Smooth muscle cell (in vitro differentiated cells): ENCODE data around the gene SLC23A1. TPM values are rescaled to one million over a fixed set of nuclear protein-coding genes. Genes with fewer than 3 reads are reported as not detected.

Experiments
- DNase-seq: peaks from one replicate; lab custom pipeline; 2025; ENCODE audit not compliant: unreplicated experiment; lab: John Stamatoyannopoulos, UW
- H2AFZ ChIP-seq: fragments of 200-600 bp; sonication (generic); 2 replicates; pipeline ENCODE4 v1.6.0; 2016; ENCODE audit warnings: antibody characterized with exemption, low read depth, mild to moderate bottlenecking
- H3F3A ChIP-seq: fragments of 200-600 bp; sonication (generic); 2 replicates; pipeline ENCODE4 v1.6.0; 2017; ENCODE audit warnings: antibody characterized with exemption, low read depth
- H3K27ac ChIP-seq: fragments of 200-600 bp; sonication (generic); 2 replicates; pipeline ENCODE4 v1.5.1; 2016; ENCODE audit warnings: low read depth, mild to moderate bottlenecking
- H3K27me3 ChIP-seq: fragments of 200-600 bp; sonication (generic); 2 replicates; pipeline ENCODE4 v1.6.1; 2016; ENCODE audit warnings: low read depth, mild to moderate bottlenecking
- H3K36me3 ChIP-seq: fragments of 200-600 bp; sonication (generic); 2 replicates; pipeline ENCODE4 v1.5.1; 2016; ENCODE audit warnings: low read depth
- H3K4me1 ChIP-seq: fragments of 200-600 bp; sonication (generic); 2 replicates; pipeline ENCODE4 v1.5.1; 2016; ENCODE audit warnings: low read depth
- H3K4me2 ChIP-seq: fragments of 200-600 bp; sonication (generic); 2 replicates; pipeline ENCODE4 v1.6.0; 2016; ENCODE audit warnings: mild to moderate bottlenecking
- H3K4me3 ChIP-seq: fragments of 200-600 bp; sonication (generic); 2 replicates; pipeline ENCODE4 v1.5.1; 2016; ENCODE audit warnings: mild to moderate bottlenecking
- H3K79me2 ChIP-seq: fragments of 200-600 bp; sonication (generic); 2 replicates; pipeline ENCODE4 v1.6.0; 2016; ENCODE audit warnings: low read depth, mild to moderate bottlenecking
- H3K9ac ChIP-seq: fragments of 200-600 bp; sonication (generic); 2 replicates; pipeline ENCODE4 v1.6.0; 2016; ENCODE audit warnings: low read depth
- H3K9me3 ChIP-seq: fragments of 200-600 bp; sonication (generic); replicated peaks from 2 replicates; pipeline ENCODE4 v1.5.1; 2016; ENCODE audit warnings: low read depth
- H4K20me1 ChIP-seq: fragments of 200-600 bp; sonication (generic); 2 replicates; pipeline ENCODE4 v1.6.0; 2016; ENCODE audit warnings: low read depth
- CTCF ChIP-seq: fragments of 200-600 bp; sonication (generic); IDR thresholded peaks from 2 replicates; pipeline ENCODE4 v1.5.1; 2017; ENCODE audit warnings: borderline replicate concordance, mild to moderate bottlenecking, antibody characterized with exemption; ENCODE audit not compliant: insufficient read depth, poor library complexity, severe bottlenecking
- WGBS: methylation state at CpG from one replicate; pipeline ENCODE4 v1.1.7; 2016; ENCODE audit warnings: low lambda C conversion rate; 5-methylcytosine and 5-hydroxymethylcytosine counted together
- polyA plus RNA-seq: library from polyadenylated mRNA; unstranded; fragments of >200 nt; fragmentation: Nextera tagmentation; extraction: Ambion mirVana; gene quantifications from 2 replicates; pipeline ENCODE4 v1.2.1, GENCODE V29; 2016
- total RNA-seq: library from RNA; depleted of rRNA; stranded (reverse); fragments of >200 nt; gene quantifications from 2 replicates; pipeline ENCODE4 v1.2.3, GENCODE V29; 2014

SLC23A1 gene
- total and polyA plus RNA-seq, 2 experiments from 2014 or later = 0.22 TPM; not detected in 1

GRCh38 chr5:139426203-139426885 lies 43.2 kb upstream of the SLC23A1 start:
- Histone ChIP-seq H3K9me3 (no peaks in the 10 kb centered on the region), H3F3A (peaks cover 4% of the 10 kb centered on the region), H3K4me1 (no peaks in the 10 kb centered on the region), H3K27me3 (no peaks in the 10 kb centered on the region), H3K4me2 (no peak overlapping the region), H3K9ac (no peak overlapping the region), H3K79me2 (no peaks in the 10 kb centered on the region), H3K27ac (peak overlapping the region; percentile 28), H3K4me3 (no peak overlapping the region), H4K20me1 (no peaks in the 10 kb centered on the region), H2AFZ (no peak overlapping the region), H3K36me3 (no peaks in the 10 kb centered on the region)
- no peak for TF ChIP-seq CTCF
- DNase-seq = no peak
- WGBS = 61% methylated on average over 8 of the region's 8 CpGs

- Histone ChIP-seq H3K27me3 (no peaks in the 10 kb centered on the region), H3K4me2 (no peak overlapping the region), H3F3A (peaks cover 4% of the 10 kb centered on the region), H2AFZ (no peak overlapping the region), H4K20me1 (no peaks in the 10 kb centered on the region), H3K4me3 (no peak overlapping the region), H3K79me2 (no peaks in the 10 kb centered on the region), H3K27ac (no peak overlapping the region), H3K9me3 (no peaks in the 10 kb centered on the region), H3K4me1 (peaks cover 2% of the 10 kb centered on the region), H3K9ac (no peak overlapping the region), H3K36me3 (no peaks in the 10 kb centered on the region)
- TF ChIP-seq CTCF = no peak
- 84% methylated on average over 5 of the region's 5 CpGs for WGBS
- DNase-seq = no peak
Observed at GRCh38 chr5:139425497-139425896, 42.4 kb upstream of the SLC23A1 start.

GRCh38 chr5:139422307-139422893 lies 39.3 kb upstream of the SLC23A1 start:
- Histone ChIP-seq H3K9me3 (no peaks in the 10 kb centered on the region), H3F3A (peaks cover 4% of the 10 kb centered on the region), H2AFZ (no peak overlapping the region), H3K27ac (no peak overlapping the region), H4K20me1 (no peaks in the 10 kb centered on the region), H3K27me3 (no peaks in the 10 kb centered on the region), H3K9ac (no peak overlapping the region), H3K4me1 (peaks cover 17% of the 10 kb centered on the region), H3K79me2 (no peaks in the 10 kb centered on the region), H3K4me3 (no peak overlapping the region), H3K36me3 (no peaks in the 10 kb centered on the region), H3K4me2 (no peak overlapping the region)
- WGBS = 49% methylated on average over 5 of the region's 5 CpGs
- no peak for DNase-seq
- peak; percentile 87 for TF ChIP-seq CTCF
